Activated naive CD4-positive, alpha-beta T cell treated with anti-CD3 and anti-CD28 coated beads for 36 hours (primary cell): ENCODE measurements around the gene GALNS. TPM values are rescaled to one million over a fixed set of nuclear protein-coding genes. Genes with fewer than 3 reads are reported as not detected.
A peak's percentile ranks its signal among the peaks of the same experiment; 100 is the strongest.

Source experiments
- CTCF ChIA-PET: fragments of 350-600 bp; sonication (Branson Sonifier 250); formaldehyde crosslinking; loops from one replicate; lab custom pipeline; 2021; ENCODE audit warnings: antibody characterized with exemption; lab: Charles Lee
- DNase-seq: peaks from one replicate; pipeline ENCODE4 v3.0.0-alpha.2; 2020
- H3K27ac Mint-ChIP-seq: one replicate; pipeline ENCODE4 v1.8.0; 2021; ENCODE audit warnings: mild to moderate bottlenecking, mixed read lengths
- H3K27me3 Mint-ChIP-seq: one replicate; pipeline ENCODE4 v1.8.0; 2021; ENCODE audit warnings: low read depth, mixed read lengths
- H3K36me3 Mint-ChIP-seq: one replicate; pipeline ENCODE4 v1.8.0; 2021; ENCODE audit warnings: low read depth, mixed read lengths
- H3K4me1 Mint-ChIP-seq: one replicate; pipeline ENCODE4 v1.8.0; 2021; ENCODE audit warnings: low read depth, mixed read lengths
- H3K4me3 Mint-ChIP-seq: one replicate; pipeline ENCODE4 v1.8.0; 2021; ENCODE audit warnings: mild to moderate bottlenecking, moderate library complexity, mixed read lengths
- H3K9me3 Mint-ChIP-seq: one replicate; pipeline ENCODE4 v1.8.0; 2021; ENCODE audit warnings: mixed read lengths
- intact Hi-C: fragments of 100-400 bp; cut with micrococcal nuclease; formaldehyde crosslinking; loops from one replicate; pipeline ENCODE4 v1.15.1; 2023
- total RNA-seq, 2 experiments: library from RNA; stranded (reverse); gene quantifications; one replicate each; pipeline ENCODE4 v1.2.3, GENCODE V29; 2021

GALNS gene
- total RNA-seq, 2 experiments from 2014 or later, result 10.9 to 11.2 TPM

- no peaks in the 10 kb centered on the region for H3K36me3 Mint-ChIP-seq
- DNase-seq, result peak; percentile 75
- intact Hi-C loops, result loop anchor here (1.0 to 2.0 kb wide), 6 partner anchors 46 to 702 kb away; partner anchors contain the start of genes CDT1, CTU2, RNF166 and RPL13
- H3K4me1 Mint-ChIP-seq, result peaks cover 23% of the 10 kb centered on the region
- H3K27me3 Mint-ChIP-seq, result no peaks in the 10 kb centered on the region
- H3K27ac Mint-ChIP-seq, result peak overlapping the region; percentile 48
- no peaks in the 10 kb centered on the region for H3K9me3 Mint-ChIP-seq
- peak overlapping the region; percentile 88 for H3K4me3 Mint-ChIP-seq
- CTCF ChIA-PET, result interaction anchor here (0.6 to 2.9 kb wide), 14 partner anchors 11 to 358 kb away, joined by 3 to 45 read pairs (median 4); partner anchors contain the start of gene APRT
Observed at GRCh38 chr16:88857728-88858339, 1.1 kb upstream of the GALNS start.

DNA sequence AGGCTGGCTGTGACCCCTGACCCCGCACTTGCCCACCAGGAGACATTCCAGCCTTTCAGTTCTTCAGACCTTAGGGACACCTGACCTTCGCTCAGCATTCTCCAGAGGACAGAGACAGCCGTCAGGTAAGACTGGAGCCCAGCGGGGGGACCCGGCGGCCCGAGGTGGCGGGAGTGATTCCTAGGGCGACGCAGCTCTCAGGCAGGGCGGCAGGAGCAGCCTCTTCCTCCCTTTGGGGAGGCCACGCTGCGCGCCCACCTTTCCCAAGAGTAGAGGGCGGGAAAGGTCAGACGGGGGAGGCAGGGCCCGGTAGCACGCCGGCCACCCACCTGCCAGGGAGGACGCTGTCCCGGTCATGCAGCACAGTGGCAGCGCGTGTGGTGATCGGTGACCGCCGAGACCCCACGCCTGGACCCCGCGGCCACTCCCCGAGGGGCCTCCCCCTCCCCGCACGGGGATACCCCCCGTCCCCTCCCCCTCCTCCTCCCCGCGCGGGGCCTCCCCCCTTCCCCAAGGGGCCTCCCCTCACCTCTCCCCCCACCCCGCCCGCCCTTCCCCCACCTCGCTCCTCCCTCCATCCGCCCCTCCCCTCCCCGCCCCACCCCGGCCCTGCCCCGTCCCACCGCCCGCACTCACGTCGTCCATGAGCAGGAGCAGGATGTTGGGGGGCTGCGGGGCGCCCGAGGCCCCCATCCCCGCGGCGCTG lies 472 bp downstream of the GALNS start:
- CTCF ChIA-PET, result interaction anchor here (1.4 to 2.9 kb wide), 3 partner anchors 41 to 360 kb away, joined by 3 to 45 read pairs (median 5); partner anchors contain the start of gene APRT
- H3K27me3 Mint-ChIP-seq, result no peaks in the 10 kb centered on the region
- peak; percentile 6 for DNase-seq
- H3K36me3 Mint-ChIP-seq, result no peaks in the 10 kb centered on the region
- H3K9me3 Mint-ChIP-seq, result no peaks in the 10 kb centered on the region
- peaks cover 23% of the 10 kb centered on the region for H3K4me1 Mint-ChIP-seq
- peak overlapping the region; percentile 88 for H3K4me3 Mint-ChIP-seq
- intact Hi-C loops, result loop anchor here (2.0 kb wide), 2 partner anchors 53 to 73 kb away; partner anchors contain the start of gene CDT1
- H3K27ac Mint-ChIP-seq, result no peak overlapping the region

- intact Hi-C loops, result loop anchor here (2.0 kb wide), 2 partner anchors 53 to 73 kb away; partner anchors contain the start of gene CDT1
- peaks cover 23% of the 10 kb centered on the region for H3K4me1 Mint-ChIP-seq
- H3K9me3 Mint-ChIP-seq, result no peaks in the 10 kb centered on the region
- H3K4me3 Mint-ChIP-seq, result peak overlapping the region; percentile 68
- no peak overlapping the region for H3K27ac Mint-ChIP-seq
- H3K36me3 Mint-ChIP-seq, result no peaks in the 10 kb centered on the region
- H3K27me3 Mint-ChIP-seq, result no peaks in the 10 kb centered on the region
- no peak for DNase-seq
- CTCF ChIA-PET, result no interaction called here
Observed at GRCh38 chr16:88855736-88856121, 1.0 kb downstream of the GALNS start.

DNA sequence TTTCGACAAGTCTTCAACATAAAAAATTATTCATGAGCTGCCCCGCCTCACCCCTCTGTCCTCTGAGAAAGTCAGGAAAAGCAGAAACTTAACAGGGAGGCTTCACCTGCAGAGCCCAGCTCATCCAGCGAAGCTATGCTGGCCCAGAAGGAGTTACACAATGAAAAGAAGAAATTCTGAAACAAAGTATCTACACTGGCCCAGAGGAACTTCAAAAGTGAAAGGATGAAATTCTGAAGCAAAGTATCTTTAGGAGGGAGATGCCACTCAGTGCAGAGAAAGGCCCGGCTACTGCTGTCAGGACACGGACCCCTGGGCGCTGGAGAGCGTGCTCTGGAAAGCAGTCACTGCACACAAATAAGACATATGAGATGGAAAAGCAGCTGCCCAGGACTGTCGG lies 1.6 kb downstream of the GALNS start:
- peak overlapping the region; percentile 41 for H3K4me3 Mint-ChIP-seq
- no peaks in the 10 kb centered on the region for H3K9me3 Mint-ChIP-seq
- H3K27ac Mint-ChIP-seq, result no peak overlapping the region
- CTCF ChIA-PET, result no interaction called here
- intact Hi-C loops, result no loop called here
- H3K27me3 Mint-ChIP-seq, result no peaks in the 10 kb centered on the region
- no peak for DNase-seq
- H3K36me3 Mint-ChIP-seq, result no peaks in the 10 kb centered on the region
- H3K4me1 Mint-ChIP-seq, result peaks cover 23% of the 10 kb centered on the region

DNA sequence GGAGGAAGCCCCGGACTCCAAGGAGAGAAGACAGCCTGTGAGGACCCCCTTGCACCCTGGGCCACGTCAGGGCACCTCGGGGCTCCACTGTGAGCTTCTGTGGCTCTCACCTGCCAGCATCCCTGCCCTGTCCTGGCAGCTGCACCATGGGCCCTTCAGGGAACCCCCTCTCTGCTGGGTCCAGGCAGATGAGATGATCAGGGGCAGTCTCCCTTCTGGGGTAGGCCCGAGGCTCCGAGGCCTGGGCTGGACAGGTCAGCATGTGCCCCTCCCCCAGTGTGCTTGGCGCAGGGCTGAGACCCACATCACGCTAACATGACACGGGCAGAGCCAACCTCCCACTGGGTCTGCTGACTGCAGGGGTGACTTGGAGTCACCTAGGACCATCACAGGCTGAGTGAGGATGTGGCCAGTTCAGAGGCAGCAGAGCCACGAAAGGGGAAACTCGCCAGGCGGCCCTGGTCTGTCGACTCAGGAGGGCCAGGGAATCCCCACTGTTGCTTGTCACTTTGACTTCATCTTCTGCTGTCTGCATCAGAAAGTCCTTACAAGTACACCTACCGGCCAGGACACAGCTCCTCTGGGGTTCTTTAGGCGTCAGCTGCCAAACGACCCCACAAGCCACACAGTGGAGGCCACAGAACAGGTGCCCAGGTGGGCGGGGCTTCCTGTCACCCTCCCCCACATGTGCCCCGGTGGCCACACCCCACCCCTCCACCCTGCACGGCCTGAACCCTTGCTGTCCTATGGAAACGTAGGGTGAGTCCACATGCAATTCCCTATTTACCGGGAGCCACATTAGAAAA lies 2.2 kb downstream of the GALNS start:
- no peak overlapping the region for H3K27ac Mint-ChIP-seq
- H3K4me3 Mint-ChIP-seq, result no peak overlapping the region
- peak; percentile 8 for DNase-seq
- intact Hi-C loops, result no loop called here
- no peaks in the 10 kb centered on the region for H3K27me3 Mint-ChIP-seq
- CTCF ChIA-PET, result no interaction called here
- H3K9me3 Mint-ChIP-seq, result no peaks in the 10 kb centered on the region
- H3K4me1 Mint-ChIP-seq, result peaks cover 23% of the 10 kb centered on the region
- H3K36me3 Mint-ChIP-seq, result no peaks in the 10 kb centered on the region

DNA sequence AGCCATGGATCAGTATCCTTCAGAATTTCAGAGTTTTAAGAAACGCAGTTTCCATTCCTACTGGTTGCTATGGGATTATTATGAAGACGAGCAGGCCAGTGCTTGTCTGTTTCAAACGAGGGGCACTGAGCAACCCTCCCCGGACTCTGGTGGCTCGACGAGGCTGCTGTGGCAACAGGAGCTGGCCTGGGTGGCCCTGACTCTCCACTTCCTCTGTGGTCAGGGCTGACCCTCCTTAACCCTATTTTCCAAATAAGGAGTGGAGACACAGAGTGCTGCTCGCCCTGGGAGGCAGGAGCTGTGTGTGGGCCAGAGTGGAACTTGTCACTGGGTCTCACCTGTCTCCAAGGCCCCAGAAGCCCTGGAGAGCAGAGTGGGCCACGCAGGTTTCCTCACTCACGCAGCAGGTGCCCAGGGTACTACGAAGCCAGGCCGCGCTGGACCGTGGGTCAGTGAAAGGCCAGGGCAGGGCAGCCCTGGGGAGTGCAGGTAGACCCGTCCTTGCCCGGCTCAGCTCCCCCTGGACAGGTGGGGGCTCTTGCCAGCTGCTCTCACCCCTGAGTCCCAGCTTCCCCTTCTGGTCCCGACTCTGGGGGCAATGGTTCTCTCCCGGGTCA lies 3.3 kb downstream of the GALNS start:
- H3K27ac Mint-ChIP-seq, result no peak overlapping the region
- H3K4me1 Mint-ChIP-seq, result peaks cover 18% of the 10 kb centered on the region
- CTCF ChIA-PET, result interaction anchor here (1.5 kb wide), 1 partner anchor 116 kb away, joined by 5 read pairs; no protein-coding TSS in a partner anchor
- no peaks in the 10 kb centered on the region for H3K27me3 Mint-ChIP-seq
- H3K9me3 Mint-ChIP-seq, result no peaks in the 10 kb centered on the region
- intact Hi-C loops, result no loop called here
- no peaks in the 10 kb centered on the region for H3K36me3 Mint-ChIP-seq
- no peak overlapping the region for H3K4me3 Mint-ChIP-seq
- no peak for DNase-seq

- no peak overlapping the region for H3K27ac Mint-ChIP-seq
- peaks cover 10% of the 10 kb centered on the region for H3K4me1 Mint-ChIP-seq
- no peaks in the 10 kb centered on the region for H3K27me3 Mint-ChIP-seq
- no peaks in the 10 kb centered on the region for H3K9me3 Mint-ChIP-seq
- H3K4me3 Mint-ChIP-seq, result no peak overlapping the region
- CTCF ChIA-PET, result interaction anchor here (1.8 kb wide), 1 partner anchor 109 kb away, joined by 4 read pairs; no protein-coding TSS in a partner anchor
- intact Hi-C loops, result no loop called here
- H3K36me3 Mint-ChIP-seq, result no peaks in the 10 kb centered on the region
- DNase-seq, result no peak
Observed at GRCh38 chr16:88851616-88852015, 5.1 kb downstream of the GALNS start.

DNA sequence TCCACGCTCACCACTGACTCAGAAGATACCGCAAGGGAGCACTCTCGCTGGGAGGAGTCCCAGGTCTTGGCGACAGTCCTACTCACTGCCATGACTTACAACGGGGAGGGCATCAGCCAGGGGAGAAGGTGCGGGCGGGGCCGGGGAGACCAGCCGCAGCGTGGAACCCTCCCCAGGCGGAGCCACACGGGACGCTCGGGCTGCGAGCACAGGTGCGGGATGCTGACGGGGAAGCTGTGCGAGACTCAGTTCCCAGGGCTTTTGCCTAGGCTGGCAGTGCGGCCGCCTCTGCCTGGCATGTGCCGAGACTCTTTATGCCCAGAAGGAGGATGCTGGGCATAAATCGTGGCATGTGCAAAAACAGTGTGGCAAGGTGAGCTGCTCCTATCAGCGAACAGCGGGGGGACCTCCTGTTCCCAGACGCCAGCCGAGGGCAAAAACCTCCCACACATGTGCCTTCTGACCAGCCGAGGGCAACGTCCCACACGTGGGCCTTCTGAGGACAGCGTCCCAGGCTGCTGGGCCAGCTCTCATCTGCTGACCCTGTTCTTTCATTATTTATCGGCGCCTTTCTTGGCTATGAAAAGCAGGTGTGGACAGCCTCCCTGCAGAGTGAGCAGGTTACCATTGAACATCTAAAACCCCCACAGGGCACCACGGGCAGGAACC lies 6.1 kb downstream of the GALNS start:
- intact Hi-C loops, result no loop called here
- H3K36me3 Mint-ChIP-seq, result no peaks in the 10 kb centered on the region
- no peak overlapping the region for H3K4me3 Mint-ChIP-seq
- H3K4me1 Mint-ChIP-seq, result peaks cover 6% of the 10 kb centered on the region
- no peak for DNase-seq
- no peak overlapping the region for H3K27ac Mint-ChIP-seq
- H3K27me3 Mint-ChIP-seq, result no peaks in the 10 kb centered on the region
- CTCF ChIA-PET, result interaction anchor here (1.8 kb wide), 1 partner anchor 108 kb away, joined by 4 read pairs; no protein-coding TSS in a partner anchor
- no peaks in the 10 kb centered on the region for H3K9me3 Mint-ChIP-seq

GRCh38 chr16:88848557-88848956 lies 8.2 kb downstream of the GALNS start:
- no peaks in the 10 kb centered on the region for H3K27me3 Mint-ChIP-seq
- no peaks in the 10 kb centered on the region for H3K36me3 Mint-ChIP-seq
- intact Hi-C loops, result no loop called here
- no peak for DNase-seq
- no peaks in the 10 kb centered on the region for H3K4me1 Mint-ChIP-seq
- CTCF ChIA-PET, result no interaction called here
- H3K4me3 Mint-ChIP-seq, result no peak overlapping the region
- H3K27ac Mint-ChIP-seq, result no peak overlapping the region
- no peaks in the 10 kb centered on the region for H3K9me3 Mint-ChIP-seq

GRCh38 chr16:88847654-88848053 lies 9.1 kb downstream of the GALNS start:
- no peak for DNase-seq
- Mint-ChIP-seq H3K9me3 (no peaks in the 10 kb centered on the region), H3K4me1 (no peaks in the 10 kb centered on the region), H3K27me3 (no peaks in the 10 kb centered on the region), H3K4me3 (no peak overlapping the region), H3K36me3 (no peaks in the 10 kb centered on the region), H3K27ac (no peak overlapping the region)
- CTCF ChIA-PET, result no interaction called here
- intact Hi-C loops, result no loop called here

DNA sequence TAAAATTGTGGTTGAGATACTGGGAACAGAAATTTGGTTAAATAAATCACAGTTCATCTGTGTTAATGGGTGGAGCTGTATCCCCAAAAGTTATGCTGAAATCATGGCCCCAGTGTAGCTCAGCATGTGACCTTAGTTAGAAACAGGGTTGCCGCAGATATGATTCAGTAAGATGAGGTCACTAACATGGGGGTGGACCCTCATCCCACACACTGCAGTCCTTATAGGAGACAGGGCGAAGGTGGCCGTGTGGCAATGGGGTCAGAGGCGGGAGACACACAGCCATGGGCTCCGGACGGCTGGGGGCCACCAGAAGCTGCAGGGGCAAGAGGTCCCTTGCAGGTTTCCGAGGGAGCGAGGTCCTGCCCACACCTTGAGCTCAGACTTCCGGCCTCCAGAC lies 10.7 kb downstream of the GALNS start:
- no peak for DNase-seq
- no peak overlapping the region for H3K4me3 Mint-ChIP-seq
- H3K27me3 Mint-ChIP-seq, result no peaks in the 10 kb centered on the region
- no peaks in the 10 kb centered on the region for H3K9me3 Mint-ChIP-seq
- intact Hi-C loops, result no loop called here
- no peaks in the 10 kb centered on the region for H3K36me3 Mint-ChIP-seq
- CTCF ChIA-PET, result interaction anchor here (0.7 kb wide), 1 partner anchor 649 kb away, joined by 3 read pairs; no protein-coding TSS in a partner anchor
- no peak overlapping the region for H3K27ac Mint-ChIP-seq
- H3K4me1 Mint-ChIP-seq, result no peaks in the 10 kb centered on the region
